Measurements from ENCODE around the gene PPM1J.

DNA sequence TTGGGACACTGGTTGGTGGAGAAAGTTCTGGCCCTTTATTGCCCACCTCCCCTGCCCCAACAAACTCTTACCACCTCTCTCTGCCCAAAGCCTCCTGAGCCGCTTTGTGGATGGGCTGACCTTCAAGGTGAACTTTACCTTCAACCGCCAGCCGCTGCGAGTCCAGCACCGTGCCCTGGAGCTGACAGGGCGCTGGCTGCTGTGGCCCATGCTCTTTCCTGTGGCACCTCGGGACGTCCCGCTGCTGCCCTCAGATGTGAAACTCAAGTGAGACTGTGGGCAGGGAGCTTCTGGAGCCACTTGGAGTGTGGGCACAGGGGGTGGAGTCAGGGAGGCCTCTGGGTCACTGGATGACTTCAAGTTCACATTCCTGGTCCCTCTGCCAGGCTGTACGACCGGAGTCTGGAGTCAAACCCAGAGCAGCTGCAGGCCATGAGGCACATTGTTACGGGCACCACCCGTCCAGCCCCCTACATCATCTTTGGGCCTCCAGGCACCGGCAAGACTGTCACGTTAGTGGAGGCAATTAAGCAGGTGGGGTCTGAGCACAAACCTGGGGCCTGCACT is 20.7 kb downstream of the PPM1J start:
- TF ChIP-seq NR1H2 (CRISPR knock-in tag; IDR thresholded peaks at IDR 0.05): no peak
- TF ChIP-seq, protein P1, sequence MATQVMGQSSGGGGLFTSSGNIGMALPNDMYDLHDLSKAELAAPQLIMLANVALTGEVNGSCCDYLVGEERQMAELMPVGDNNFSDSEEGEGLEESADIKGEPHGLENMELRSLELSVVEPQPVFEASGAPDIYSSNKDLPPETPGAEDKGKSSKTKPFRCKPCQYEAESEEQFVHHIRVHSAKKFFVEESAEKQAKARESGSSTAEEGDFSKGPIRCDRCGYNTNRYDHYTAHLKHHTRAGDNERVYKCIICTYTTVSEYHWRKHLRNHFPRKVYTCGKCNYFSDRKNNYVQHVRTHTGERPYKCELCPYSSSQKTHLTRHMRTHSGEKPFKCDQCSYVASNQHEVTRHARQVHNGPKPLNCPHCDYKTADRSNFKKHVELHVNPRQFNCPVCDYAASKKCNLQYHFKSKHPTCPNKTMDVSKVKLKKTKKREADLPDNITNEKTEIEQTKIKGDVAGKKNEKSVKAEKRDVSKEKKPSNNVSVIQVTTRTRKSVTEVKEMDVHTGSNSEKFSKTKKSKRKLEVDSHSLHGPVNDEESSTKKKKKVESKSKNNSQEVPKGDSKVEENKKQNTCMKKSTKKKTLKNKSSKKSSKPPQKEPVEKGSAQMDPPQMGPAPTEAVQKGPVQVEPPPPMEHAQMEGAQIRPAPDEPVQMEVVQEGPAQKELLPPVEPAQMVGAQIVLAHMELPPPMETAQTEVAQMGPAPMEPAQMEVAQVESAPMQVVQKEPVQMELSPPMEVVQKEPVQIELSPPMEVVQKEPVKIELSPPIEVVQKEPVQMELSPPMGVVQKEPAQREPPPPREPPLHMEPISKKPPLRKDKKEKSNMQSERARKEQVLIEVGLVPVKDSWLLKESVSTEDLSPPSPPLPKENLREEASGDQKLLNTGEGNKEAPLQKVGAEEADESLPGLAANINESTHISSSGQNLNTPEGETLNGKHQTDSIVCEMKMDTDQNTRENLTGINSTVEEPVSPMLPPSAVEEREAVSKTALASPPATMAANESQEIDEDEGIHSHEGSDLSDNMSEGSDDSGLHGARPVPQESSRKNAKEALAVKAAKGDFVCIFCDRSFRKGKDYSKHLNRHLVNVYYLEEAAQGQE (IDR thresholded peaks at IDR 0.05; ENCODE audit: borderline replicate concordance): no peak
- TF ChIP-seq, protein P1 (CRISPR knock-in tag; IDR thresholded peaks at IDR 0.05; ENCODE audit: low read depth): no peak
